ENCODE measurements around the gene ALG3. TPM values are rescaled to one million over a fixed set of nuclear protein-coding genes. Genes with fewer than 3 reads are reported as not detected.

The ALG3 gene
- total RNA-seq, 1 donor from 2014 or later = 36.9 TPM

DNA sequence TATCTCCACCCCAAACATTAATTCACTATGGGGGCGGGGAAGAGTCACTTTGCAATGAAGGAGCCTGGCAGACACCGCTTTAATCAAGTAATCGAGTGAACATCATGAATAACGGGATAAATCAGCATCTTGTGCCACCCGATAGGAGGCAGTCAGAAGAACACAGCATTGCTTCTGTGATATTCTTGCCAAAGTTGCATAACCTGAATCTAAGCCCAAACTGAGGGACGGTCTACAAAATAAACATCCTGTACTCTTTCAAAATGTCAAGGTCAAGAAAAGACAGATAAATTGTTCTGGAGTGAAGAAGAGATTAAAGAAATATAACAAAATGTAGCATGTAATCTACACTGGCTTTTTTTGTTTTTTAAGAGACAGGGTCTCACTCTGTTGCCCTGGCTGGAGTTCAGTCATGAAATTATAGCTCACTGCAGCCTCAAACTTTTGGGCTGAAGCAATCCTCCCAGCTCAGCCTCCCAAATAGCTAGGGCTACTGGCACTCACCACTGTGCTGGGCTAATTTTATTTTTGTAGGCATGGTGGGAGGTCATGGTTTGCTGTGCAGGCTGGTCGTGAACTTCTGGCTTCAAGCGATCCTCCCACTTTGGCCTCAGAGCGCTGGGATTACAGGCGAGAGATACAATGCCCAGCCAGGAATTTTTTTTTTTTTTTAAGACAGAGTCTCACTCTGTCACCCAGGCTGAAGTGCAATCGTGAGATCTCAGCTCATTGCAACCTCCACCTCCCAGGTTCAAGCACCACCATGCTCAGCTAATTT is 39.4 kb downstream of the ALG3 start:
- no peaks in the 10 kb centered on the region for H3K27me3 ChIP-seq (ENCODE audit: control insufficient read depth, insufficient read depth, low read length)
- no peak for DNase-seq (ENCODE audit: low read depth)
- no peak overlapping the region for H3K4me3 ChIP-seq (ENCODE audit: low read depth, low read length)
- H3K36me3 ChIP-seq (ENCODE audit: control insufficient read depth, insufficient read depth, low read length) = no peaks in the 10 kb centered on the region
- no peak for TF ChIP-seq CTCF (IDR thresholded peaks at IDR 0.05; ENCODE audit: insufficient read depth, low read length, severe bottlenecking)
- no peak for FAIRE-seq

- no peak for FAIRE-seq
- no peaks in the 10 kb centered on the region for H3K36me3 ChIP-seq (ENCODE audit: control insufficient read depth, insufficient read depth, low read length)
- TF ChIP-seq CTCF (IDR thresholded peaks at IDR 0.05; ENCODE audit: insufficient read depth, low read length, severe bottlenecking) = no peak
- H3K27me3 ChIP-seq (ENCODE audit: control insufficient read depth, insufficient read depth, low read length) = no peaks in the 10 kb centered on the region
- H3K4me3 ChIP-seq (ENCODE audit: low read depth, low read length) = no peak overlapping the region
- no peak for DNase-seq (ENCODE audit: low read depth)
Observed at GRCh38 chr3:184203526-184203925, 45.2 kb downstream of the ALG3 start.

- no peak for TF ChIP-seq CTCF (IDR thresholded peaks at IDR 0.05; ENCODE audit: insufficient read depth, low read length, severe bottlenecking)
- Histone ChIP-seq H3K4me3 (ENCODE audit: low read depth, low read length) (no peak overlapping the region), H3K27me3 (ENCODE audit: control insufficient read depth, insufficient read depth, low read length) (no peaks in the 10 kb centered on the region), H3K36me3 (ENCODE audit: control insufficient read depth, insufficient read depth, low read length) (no peaks in the 10 kb centered on the region)
- FAIRE-seq (no peak), DNase-seq (ENCODE audit: low read depth) (no peak)
Observed at GRCh38 chr3:184200825-184201224, 47.9 kb downstream of the ALG3 start.

GRCh38 chr3:184198509-184198908 is 50.3 kb downstream of the ALG3 start:
- Histone ChIP-seq H3K36me3 (ENCODE audit: control insufficient read depth, insufficient read depth, low read length) (peaks cover 2% of the 10 kb centered on the region), H3K4me3 (ENCODE audit: low read depth, low read length) (no peak overlapping the region), H3K27me3 (ENCODE audit: control insufficient read depth, insufficient read depth, low read length) (no peaks in the 10 kb centered on the region)
- DNase-seq (ENCODE audit: low read depth) (no peak), FAIRE-seq (no peak)
- TF ChIP-seq CTCF (IDR thresholded peaks at IDR 0.05; ENCODE audit: insufficient read depth, low read length, severe bottlenecking) = no peak

DNA sequence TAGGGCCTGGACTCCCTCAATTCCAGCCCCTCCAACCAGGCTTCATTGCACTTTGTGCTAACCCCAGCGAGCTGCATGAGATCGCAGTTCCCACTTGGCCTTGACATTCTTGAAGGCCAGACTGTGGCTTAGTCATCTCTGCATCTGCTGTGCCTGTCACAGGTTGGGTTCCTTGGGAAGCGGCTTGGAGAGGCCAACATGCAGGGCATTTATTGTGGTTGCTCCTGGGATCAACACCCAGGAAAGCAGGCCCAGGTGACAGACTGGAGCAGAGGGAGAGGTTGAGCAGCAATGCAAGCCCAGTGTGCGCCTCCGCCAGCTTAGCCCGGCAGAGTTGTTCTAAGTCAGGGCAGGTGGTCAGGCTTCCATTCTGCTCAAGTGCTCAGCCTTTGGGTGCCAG is 52.2 kb downstream of the ALG3 start:
- no peak for TF ChIP-seq CTCF (IDR thresholded peaks at IDR 0.05; ENCODE audit: insufficient read depth, low read length, severe bottlenecking)
- DNase-seq (ENCODE audit: low read depth) (no peak), FAIRE-seq (no peak)
- Histone ChIP-seq H3K4me3 (ENCODE audit: low read depth, low read length) (no peak overlapping the region), H3K27me3 (ENCODE audit: control insufficient read depth, insufficient read depth, low read length) (no peaks in the 10 kb centered on the region), H3K36me3 (ENCODE audit: control insufficient read depth, insufficient read depth, low read length) (peaks cover 13% of the 10 kb centered on the region)

All from bronchial epithelial cell (primary cell).